GM12874 (cell line): Measurements from ENCODE around the gene GAS6.

ENCODE experiments used
- TF ChIP-seq, protein P1 (sequence below): IDR thresholded peaks from 2 replicates; pipeline ENCODE4 v1.5.1; 2011; ENCODE audit warnings: low read depth, mild to moderate bottlenecking, control low read depth, low read length, moderate library complexity; ENCODE audit not compliant: insufficient read depth

Gene GAS6

DNA sequence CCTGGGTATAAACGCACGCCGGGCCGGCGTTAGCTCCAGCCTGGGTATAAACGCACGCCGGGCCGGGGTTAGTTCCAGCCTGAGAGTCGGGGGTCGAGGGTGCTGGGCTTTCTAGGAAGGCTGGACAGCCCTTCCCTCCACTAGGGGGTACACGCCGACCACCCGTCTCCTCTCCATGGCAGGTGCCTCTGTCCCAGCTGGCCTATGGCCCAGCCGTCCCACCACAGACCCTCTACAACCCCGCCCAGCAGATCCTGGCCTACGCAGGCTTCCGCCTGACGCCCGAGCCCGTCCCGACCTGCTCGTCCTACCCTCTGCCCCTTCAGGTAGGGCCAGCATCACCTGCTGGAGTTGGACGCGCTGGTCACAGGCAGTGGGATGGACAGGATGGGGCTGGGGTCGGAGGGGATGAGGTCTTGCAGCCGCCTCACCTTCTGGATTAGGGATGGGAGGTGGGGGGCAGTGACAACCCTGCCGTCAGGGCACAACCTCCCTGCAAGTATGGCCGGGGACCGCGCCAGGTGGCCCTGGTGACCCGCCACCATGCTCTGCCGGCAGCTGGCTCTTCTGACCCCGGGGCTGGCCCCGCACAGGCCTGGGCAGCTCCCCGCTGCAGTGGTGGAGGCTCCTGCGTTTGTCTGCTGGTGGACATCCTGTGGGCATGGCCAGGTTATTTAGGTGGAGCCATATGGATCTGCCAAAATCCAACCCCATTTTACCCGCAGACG, 59.0 kb downstream of the GAS6 start:
- TF ChIP-seq, protein P1, sequence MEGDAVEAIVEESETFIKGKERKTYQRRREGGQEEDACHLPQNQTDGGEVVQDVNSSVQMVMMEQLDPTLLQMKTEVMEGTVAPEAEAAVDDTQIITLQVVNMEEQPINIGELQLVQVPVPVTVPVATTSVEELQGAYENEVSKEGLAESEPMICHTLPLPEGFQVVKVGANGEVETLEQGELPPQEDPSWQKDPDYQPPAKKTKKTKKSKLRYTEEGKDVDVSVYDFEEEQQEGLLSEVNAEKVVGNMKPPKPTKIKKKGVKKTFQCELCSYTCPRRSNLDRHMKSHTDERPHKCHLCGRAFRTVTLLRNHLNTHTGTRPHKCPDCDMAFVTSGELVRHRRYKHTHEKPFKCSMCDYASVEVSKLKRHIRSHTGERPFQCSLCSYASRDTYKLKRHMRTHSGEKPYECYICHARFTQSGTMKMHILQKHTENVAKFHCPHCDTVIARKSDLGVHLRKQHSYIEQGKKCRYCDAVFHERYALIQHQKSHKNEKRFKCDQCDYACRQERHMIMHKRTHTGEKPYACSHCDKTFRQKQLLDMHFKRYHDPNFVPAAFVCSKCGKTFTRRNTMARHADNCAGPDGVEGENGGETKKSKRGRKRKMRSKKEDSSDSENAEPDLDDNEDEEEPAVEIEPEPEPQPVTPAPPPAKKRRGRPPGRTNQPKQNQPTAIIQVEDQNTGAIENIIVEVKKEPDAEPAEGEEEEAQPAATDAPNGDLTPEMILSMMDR = no peak

DNA sequence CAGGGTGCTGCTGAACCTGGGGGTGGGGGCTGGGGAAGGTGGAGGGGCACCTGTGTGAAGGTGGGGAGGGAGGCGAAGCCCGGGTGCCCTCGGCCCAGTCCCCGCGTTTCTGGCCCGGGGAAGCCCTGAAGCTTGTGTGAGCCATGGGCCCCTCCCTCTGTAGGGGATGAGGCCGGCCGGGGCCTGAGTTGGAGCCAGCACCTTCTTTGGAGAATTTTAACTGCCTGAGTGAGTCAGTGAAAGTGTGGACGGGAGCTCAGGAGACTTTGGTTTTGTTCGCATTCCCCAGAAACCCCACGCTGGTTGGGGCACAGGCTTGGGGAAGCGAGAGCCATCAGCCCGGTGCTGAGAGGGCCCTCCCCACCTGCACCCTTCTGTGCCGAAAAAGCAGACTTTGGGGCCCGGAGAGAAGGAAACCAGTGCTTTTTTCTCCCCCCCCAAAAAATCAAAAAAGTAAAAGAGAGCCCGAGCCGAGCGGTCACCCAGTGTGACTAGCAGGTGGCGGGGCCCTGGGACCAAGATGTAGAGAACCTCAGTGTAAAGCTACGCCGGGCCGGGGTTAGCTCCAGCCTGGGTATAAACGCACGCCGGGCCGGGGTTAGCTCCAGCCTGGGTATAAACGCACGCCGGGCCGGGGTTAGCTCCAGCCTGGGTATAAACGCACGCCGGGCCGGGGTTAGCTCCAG, 59.7 kb downstream of the GAS6 start:
- TF ChIP-seq, protein P1 = no peak

DNA sequence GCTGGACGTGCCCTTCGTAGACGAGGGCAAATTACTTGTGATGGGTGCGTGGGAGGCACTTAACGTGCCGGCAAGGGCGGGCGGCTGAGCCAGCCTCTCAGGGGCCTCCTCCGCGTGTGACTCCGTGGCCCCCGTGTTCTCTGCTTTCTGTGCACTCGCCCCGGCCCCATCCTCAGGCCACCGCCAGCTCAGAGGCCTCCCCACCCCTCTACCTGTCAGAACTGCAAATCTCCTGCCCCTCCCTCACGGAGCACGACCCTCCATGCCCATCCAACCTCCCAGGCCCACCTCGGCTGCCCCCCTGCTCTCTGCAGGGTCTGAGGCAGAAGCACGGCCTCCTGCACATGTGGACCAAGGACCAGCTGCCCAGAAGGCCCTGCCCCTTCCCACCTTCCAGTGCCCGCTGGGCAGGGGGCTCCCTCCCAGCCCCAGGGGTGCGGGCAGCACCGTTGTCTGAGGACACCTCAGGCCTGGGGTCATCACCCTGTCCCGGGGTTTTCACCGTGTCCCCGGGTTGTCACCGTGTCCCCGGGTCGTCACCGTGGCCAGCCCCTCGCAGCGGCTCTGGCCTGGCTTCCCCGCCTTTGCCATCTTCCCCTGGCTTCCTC, 60.4 kb downstream of the GAS6 start:
- TF ChIP-seq, protein P1 = no peak

DNA sequence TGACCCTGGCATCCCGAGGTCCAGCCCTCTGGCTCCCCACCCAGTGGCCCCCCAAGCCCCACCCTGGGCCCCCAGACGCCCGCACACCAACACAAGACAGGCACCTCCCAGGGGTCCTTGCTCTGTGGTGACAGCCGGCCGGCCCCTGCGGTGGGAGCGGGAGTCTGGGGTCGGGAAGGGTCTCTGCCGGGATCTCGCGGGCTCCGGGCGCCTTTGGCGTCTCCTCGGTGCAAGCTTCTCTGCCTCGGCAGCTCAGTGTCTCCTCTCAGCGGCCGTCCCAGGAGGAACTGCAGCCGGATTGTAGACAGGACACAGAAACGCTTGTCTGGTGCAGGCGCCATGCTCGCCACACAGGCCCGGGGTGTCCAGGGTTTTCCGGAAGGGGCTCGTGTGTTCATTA, 61.1 kb downstream of the GAS6 start:
- TF ChIP-seq, protein P1 = no peak

DNA sequence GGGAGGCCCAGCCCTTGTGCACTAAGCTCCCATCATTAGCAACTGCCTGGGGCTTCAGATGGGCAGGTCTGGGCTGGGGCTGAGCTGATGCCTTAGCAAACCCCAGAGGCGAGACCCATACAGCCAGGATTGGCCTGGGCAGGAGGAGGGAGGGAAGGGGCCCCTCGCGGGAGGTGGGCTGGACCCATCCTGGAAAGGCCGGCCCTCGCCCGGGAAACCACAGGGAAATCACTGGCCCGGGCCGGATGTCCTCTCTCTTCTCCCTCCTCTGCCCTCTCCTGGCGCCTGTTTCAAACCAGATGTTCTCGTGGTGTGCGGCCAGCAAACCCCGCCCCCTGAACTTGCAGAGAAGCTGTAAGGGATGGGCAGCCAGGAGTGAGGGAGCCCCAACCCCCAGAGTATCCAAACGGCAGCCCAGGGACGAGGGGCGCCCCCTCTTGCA, 61.8 kb downstream of the GAS6 start:
- TF ChIP-seq, protein P1 = no peak

DNA sequence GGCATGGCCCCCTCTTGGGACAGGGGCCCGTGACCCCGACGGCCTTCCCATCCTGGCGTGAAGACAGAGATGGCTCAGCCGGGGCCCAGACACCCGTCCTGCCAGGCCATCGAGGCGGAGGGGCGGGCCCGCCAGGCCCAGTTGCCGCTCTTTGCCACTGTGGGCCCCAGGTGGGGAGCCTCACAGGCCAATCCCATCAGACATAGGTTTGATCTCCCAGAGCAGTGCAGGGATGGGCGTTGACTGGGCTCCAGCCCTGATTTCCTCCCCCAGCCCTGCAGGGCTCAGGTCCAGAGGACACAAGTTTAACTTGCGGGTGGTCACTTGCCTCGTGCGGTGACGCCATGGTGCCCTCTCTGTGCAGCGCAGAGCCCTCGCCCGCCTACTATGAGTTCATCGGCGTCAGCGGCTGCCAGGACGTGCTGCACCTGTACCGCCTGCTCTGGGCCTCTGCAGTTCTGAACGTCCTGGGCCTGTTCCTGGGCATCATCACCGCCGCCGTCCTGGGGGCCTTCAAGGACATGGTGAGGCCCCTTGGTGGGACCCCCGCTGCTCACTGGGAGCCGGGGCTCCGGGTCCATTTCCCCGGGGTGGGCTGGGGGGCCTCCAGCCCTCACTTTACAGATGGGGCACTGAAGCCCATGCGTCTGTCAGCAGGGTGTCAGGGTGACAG, 62.5 kb downstream of the GAS6 start:
- TF ChIP-seq, protein P1 = no peak

DNA sequence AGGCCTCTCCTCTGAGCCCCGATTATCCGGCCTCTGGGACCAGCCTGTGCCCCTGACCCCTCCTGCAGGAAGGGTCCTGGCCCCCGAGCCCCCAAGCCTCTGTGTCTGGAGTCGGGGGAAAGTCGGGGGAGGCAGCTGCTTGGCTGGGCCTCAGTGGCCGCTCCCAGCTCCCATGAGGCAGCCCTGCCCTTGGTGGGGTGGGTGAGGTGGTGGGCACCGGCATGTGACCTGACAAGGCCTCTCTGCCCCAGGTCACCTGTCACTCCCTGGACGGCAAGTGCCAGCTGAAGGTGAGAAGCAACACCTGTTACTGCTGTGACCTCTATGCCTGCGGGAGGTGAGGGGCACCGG, 63.3 kb downstream of the GAS6 start:
- TF ChIP-seq, protein P1 = no peak
